Uterus (tissue), 4 donors: Measurements from ENCODE around the gene BIN2. TPM values are rescaled to one million over a fixed set of nuclear protein-coding genes. Genes with fewer than 3 reads are reported as not detected.

Experiments
- DNase-seq, 2 donors: peaks; one replicate each; pipeline ENCODE4 v3.0.0-alpha.2; 2019 to 2020
- H3K27ac ChIP-seq, 2 donors: fragments of 200-600 bp; sonication (generic); 1 replicate in 1 of 2; 2 replicates in 1 of 2; pipeline ENCODE4 v1.5.1; 2016 to 2018
- H3K27me3 ChIP-seq, 2 donors: fragments of 200-600 bp; sonication (generic); one replicate each; pipeline ENCODE4 v1.5.1; 2018 to 2019; ENCODE audit warnings: control low read depth in 1 of 2
- H3K36me3 ChIP-seq, 2 donors: fragments of 200-600 bp; sonication (generic); one replicate each; pipeline ENCODE4 v1.5.1; 2019; ENCODE audit warnings: control low read depth in 1 of 2
- H3K4me1 ChIP-seq, 2 donors: fragments of 200-600 bp; sonication (generic); one replicate each; pipeline ENCODE4 v1.5.1; 2018 to 2019; ENCODE audit warnings: control low read depth in 1 of 2
- H3K4me3 ChIP-seq, 2 donors: fragments of 200-600 bp; sonication (generic); 1 replicate in 1 of 2; 2 replicates in 1 of 2; pipeline ENCODE4 v1.5.1; 2018 to 2019; ENCODE audit warnings: mild to moderate bottlenecking in 1 of 2
- H3K9me3 ChIP-seq, 2 donors: fragments of 200-600 bp; sonication (generic); one replicate each; pipeline ENCODE4 v1.5.1; 2019; ENCODE audit warnings: control low read depth in 1 of 2
- CTCF ChIP-seq, 4 experiments: fragments of 200-600 bp in 2 of 4; fragments of 450-650 bp in 2 of 4; sonication (generic) in 2 of 4; IDR thresholded peaks; one replicate each; pipeline ENCODE4 v1.5.1; 2016 to 2019; ENCODE audit warnings: antibody characterized with exemption in 4 of 4, mild to moderate bottlenecking in 2 of 4, moderate library complexity in 1 of 4
- POLR2A ChIP-seq, 2 donors: fragments of 450-650 bp; IDR thresholded peaks; one replicate each; pipeline ENCODE4 v1.6.1; 2016; ENCODE audit warnings: antibody characterized with exemption in 2 of 2, mild to moderate bottlenecking in 1 of 2, moderate library complexity in 1 of 2
- intact Hi-C: fragments of 100-400 bp; cut with DNase I; formaldehyde crosslinking; loops from one replicate; pipeline ENCODE4 v1.15.1; 2023; ENCODE audit warnings: low total_unique reads
- total RNA-seq, 4 donors: library from RNA; depleted of rRNA in 3 of 4; stranded (reverse); fragments of >200 nt in 3 of 4; gene quantifications; one replicate each; pipeline versions ENCODE4 v1.1.0 to v1.2.4, GENCODE V29; 2014 to 2023
- donor health status: DM: yes; HTN: yes; CAD: no.

Gene BIN2
- total RNA-seq, 4 donors from 2014 or later: 0.29 to 5.0 (median 2.3) TPM

GRCh38 chr12:51370667-51371066 lies 46.7 kb upstream of the BIN2 start:
- no peak for DNase-seq
- H3K36me3 ChIP-seq: no peaks in the 10 kb centered on the region
- H3K9me3 ChIP-seq: no peaks in the 10 kb centered on the region
- no peaks in the 10 kb centered on the region for H3K4me1 ChIP-seq
- H3K27me3 ChIP-seq: no peaks in the 10 kb centered on the region
- TF ChIP-seq POLR2A (IDR thresholded peaks at IDR 0.05) (no peak), CTCF (IDR thresholded peaks at IDR 0.05) (no peak)
- H3K27ac ChIP-seq: no peak overlapping the region
- no peak overlapping the region for H3K4me3 ChIP-seq
- intact Hi-C loops: no loop called here

- H3K4me1 ChIP-seq: no peaks in the 10 kb centered on the region
- H3K9me3 ChIP-seq: no peaks in the 10 kb centered on the region
- no peak for TF ChIP-seq CTCF (IDR thresholded peaks at IDR 0.05)
- no peak for TF ChIP-seq POLR2A (IDR thresholded peaks at IDR 0.05)
- intact Hi-C loops: no loop called here
- H3K27ac ChIP-seq: no peak overlapping the region
- no peaks in the 10 kb centered on the region for H3K27me3 ChIP-seq
- DNase-seq: no peak
- H3K36me3 ChIP-seq: no peaks in the 10 kb centered on the region
- no peak overlapping the region for H3K4me3 ChIP-seq
Measured at GRCh38 chr12:51369581-51369980, 45.6 kb upstream of the BIN2 start.

- Histone ChIP-seq H3K4me3 (no peak overlapping the region), H3K9me3 (no peaks in the 10 kb centered on the region), H3K27me3 (no peaks in the 10 kb centered on the region), H3K36me3 (no peaks in the 10 kb centered on the region), H3K27ac (no peak overlapping the region), H3K4me1 (no peaks in the 10 kb centered on the region)
- TF ChIP-seq CTCF (IDR thresholded peaks at IDR 0.05): no peak
- TF ChIP-seq POLR2A (IDR thresholded peaks at IDR 0.05): no peak
- DNase-seq: peak in 1 of 2 donors; percentile 24
- intact Hi-C loops: no loop called here
Measured at GRCh38 chr12:51368640-51369517, 44.9 kb upstream of the BIN2 start.

- Histone ChIP-seq H3K36me3 (no peaks in the 10 kb centered on the region), H3K4me1 (no peaks in the 10 kb centered on the region), H3K9me3 (no peaks in the 10 kb centered on the region), H3K27me3 (no peaks in the 10 kb centered on the region), H3K4me3 (no peak overlapping the region), H3K27ac (no peak overlapping the region)
- no peak for DNase-seq
- no peak for TF ChIP-seq POLR2A (IDR thresholded peaks at IDR 0.05)
- TF ChIP-seq CTCF (IDR thresholded peaks at IDR 0.05): no peak
- intact Hi-C loops: no loop called here
Measured at GRCh38 chr12:51365276-51365675, 41.3 kb upstream of the BIN2 start.

GRCh38 chr12:51364001-51364400 lies 40.0 kb upstream of the BIN2 start:
- Histone ChIP-seq H3K36me3 (no peaks in the 10 kb centered on the region), H3K9me3 (no peaks in the 10 kb centered on the region), H3K4me3 (no peak overlapping the region), H3K4me1 (no peaks in the 10 kb centered on the region), H3K27ac (no peak overlapping the region), H3K27me3 (no peaks in the 10 kb centered on the region)
- intact Hi-C loops: no loop called here
- DNase-seq: no peak
- TF ChIP-seq POLR2A (IDR thresholded peaks at IDR 0.05): no peak
- no peak for TF ChIP-seq CTCF (IDR thresholded peaks at IDR 0.05)
